Measurements from ENCODE around the gene TNK1. TPM values are rescaled to one million over a fixed set of nuclear protein-coding genes. Genes with fewer than 3 reads are reported as not detected.

Gene TNK1
- total RNA-seq, 1 experiment from 2014 or later, result 6.1 TPM

- Histone ChIP-seq H3K36me3 (ENCODE audit: control insufficient read depth, insufficient read depth, low read length) (no peaks in the 10 kb centered on the region), H3K4me1 (no peaks in the 10 kb centered on the region), H3K9me3 (no peaks in the 10 kb centered on the region), H3K27me3 (replicated peaks; ENCODE audit: control insufficient read depth, insufficient read depth, low read length) (no peaks in the 10 kb centered on the region), H3K4me3 (ENCODE audit: low read depth, low read length) (no peak overlapping the region)
- Mint-ChIP-seq H3K4me3 (ENCODE audit: unreplicated experiment) (no peak overlapping the region), H3K36me3 (ENCODE audit: insufficient read depth, unreplicated experiment) (no peaks in the 10 kb centered on the region), H3K27ac (ENCODE audit: unreplicated experiment) (no peak overlapping the region), H3K9me3 (ENCODE audit: unreplicated experiment) (no peaks in the 10 kb centered on the region), H3K27me3 (ENCODE audit: insufficient read depth, unreplicated experiment) (no peaks in the 10 kb centered on the region), H3K4me1 (ENCODE audit: low read depth, unreplicated experiment) (no peaks in the 10 kb centered on the region)
- no TSS peak for BruUV-seq (replicated peaks)
- ChIA-PET POLR2A (no interaction called here), CTCF (no interaction called here)
- intact Hi-C loops (cut with micrococcal nuclease; ENCODE audit: unreplicated experiment), result no loop called here
- no peak for TF ChIP-seq CTCF (IDR thresholded peaks at IDR 0.05; ENCODE audit: insufficient read depth in 1 of 2, low read depth in 1 of 2, low read length in 1 of 2, severe bottlenecking in 1 of 2, unreplicated experiment in 1 of 2)
- DNase-seq, result no peak
These were observed 37.7 kb downstream of the TNK1 start for GRCh38 chr17:7418472-7419152.

DNA sequence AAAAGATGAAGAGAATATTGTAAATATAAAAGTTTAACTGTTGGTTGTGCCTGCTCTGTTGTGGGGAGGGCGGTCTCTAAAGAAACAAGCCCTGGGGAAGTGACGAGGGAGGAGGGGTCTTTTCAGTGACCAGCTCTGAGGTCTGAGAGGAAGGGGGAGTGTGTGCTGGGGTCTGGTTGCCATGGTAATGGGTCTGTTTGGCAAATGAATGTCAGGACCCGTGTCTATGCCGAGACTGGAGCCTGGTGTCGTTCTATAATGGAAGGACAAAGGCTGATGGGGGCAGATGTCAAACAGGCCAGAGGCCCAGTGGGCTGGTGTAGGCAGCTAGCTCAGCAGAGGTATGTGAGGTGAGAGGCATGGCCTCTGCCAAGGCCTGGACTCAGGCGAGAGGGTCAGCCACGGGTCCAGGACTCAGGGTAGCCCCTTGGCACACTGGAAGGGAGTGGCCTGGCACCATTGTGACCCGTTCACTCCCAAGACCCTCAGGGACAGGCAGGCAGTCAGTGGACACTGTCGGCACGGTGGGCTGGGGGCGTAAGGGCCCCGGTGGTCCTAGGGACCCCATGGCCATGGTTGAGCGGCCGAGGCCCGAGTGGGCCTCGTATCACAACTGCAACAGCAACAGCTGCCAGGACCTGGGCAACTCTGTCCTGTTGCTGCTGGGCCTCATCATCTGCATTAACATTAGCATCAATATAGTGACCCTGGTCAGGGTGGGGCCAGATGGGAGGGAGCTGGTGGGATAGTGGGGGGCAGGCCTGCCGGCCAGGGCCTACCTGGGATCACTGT, 39.1 kb downstream of the TNK1 start, which contains the start of gene SPEM1:
SPEM1 (plus strand) TSS at position 506 of the 792 bp plus-strand sequence; CDS start at position 567, 61 bp downstream.
- no peak for TF ChIP-seq CTCF (IDR thresholded peaks at IDR 0.05; ENCODE audit: insufficient read depth in 1 of 2, low read depth in 1 of 2, low read length in 1 of 2, severe bottlenecking in 1 of 2, unreplicated experiment in 1 of 2)
- Histone ChIP-seq H3K9me3 (no peaks in the 10 kb centered on the region), H3K36me3 (ENCODE audit: control insufficient read depth, insufficient read depth, low read length) (no peaks in the 10 kb centered on the region), H3K27me3 (replicated peaks; ENCODE audit: control insufficient read depth, insufficient read depth, low read length) (no peaks in the 10 kb centered on the region), H3K4me1 (no peaks in the 10 kb centered on the region), H3K4me3 (ENCODE audit: low read depth, low read length) (no peak within 1 kb of the TSS)
- H3K36me3 Mint-ChIP-seq (ENCODE audit: insufficient read depth, unreplicated experiment), result no peaks in the 10 kb centered on the region
- H3K27ac Mint-ChIP-seq (ENCODE audit: unreplicated experiment), result no peak within 1 kb of the TSS
- CTCF ChIA-PET, result no interaction called here
- intact Hi-C loops (cut with micrococcal nuclease; ENCODE audit: unreplicated experiment), result no loop called here
- no TSS peak for BruUV-seq (replicated peaks)
- H3K4me3 Mint-ChIP-seq (ENCODE audit: unreplicated experiment), result no peak within 1 kb of the TSS
- POLR2A ChIA-PET, result no interaction called here
- H3K9me3 Mint-ChIP-seq (ENCODE audit: unreplicated experiment), result no peaks in the 10 kb centered on the region
- no peak for DNase-seq
- no peaks in the 10 kb centered on the region for H3K4me1 Mint-ChIP-seq (ENCODE audit: low read depth, unreplicated experiment)
- no peaks in the 10 kb centered on the region for H3K27me3 Mint-ChIP-seq (ENCODE audit: insufficient read depth, unreplicated experiment)

DNA sequence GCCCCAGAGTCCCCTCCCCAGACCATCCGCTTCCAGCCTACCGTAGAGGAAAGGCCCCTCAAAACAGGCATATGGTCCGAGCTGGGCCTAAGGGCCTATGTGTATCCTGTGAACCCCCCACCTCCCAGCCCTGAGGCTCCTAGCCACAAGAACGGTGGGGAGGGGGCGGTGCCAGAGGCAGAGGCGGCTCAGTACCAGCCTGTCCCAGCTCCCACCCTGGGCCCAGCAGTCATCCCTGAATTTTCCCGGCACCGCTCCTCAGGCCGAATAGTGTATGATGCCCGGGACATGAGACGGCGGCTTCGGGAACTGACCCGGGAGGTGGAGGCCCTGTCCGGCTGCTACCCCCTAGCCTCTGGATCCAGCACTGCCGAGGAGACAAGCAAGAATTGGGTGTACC, 40.3 kb downstream of the TNK1 start:
- no TSS peak for BruUV-seq (replicated peaks)
- intact Hi-C loops (cut with micrococcal nuclease; ENCODE audit: unreplicated experiment), result no loop called here
- Histone ChIP-seq H3K4me3 (ENCODE audit: low read depth, low read length) (no peak overlapping the region), H3K4me1 (no peaks in the 10 kb centered on the region), H3K36me3 (ENCODE audit: control insufficient read depth, insufficient read depth, low read length) (no peaks in the 10 kb centered on the region), H3K9me3 (no peaks in the 10 kb centered on the region), H3K27me3 (replicated peaks; ENCODE audit: control insufficient read depth, insufficient read depth, low read length) (no peaks in the 10 kb centered on the region)
- Mint-ChIP-seq H3K36me3 (ENCODE audit: insufficient read depth, unreplicated experiment) (no peaks in the 10 kb centered on the region), H3K4me1 (ENCODE audit: low read depth, unreplicated experiment) (no peaks in the 10 kb centered on the region), H3K4me3 (ENCODE audit: unreplicated experiment) (no peak overlapping the region), H3K27me3 (ENCODE audit: insufficient read depth, unreplicated experiment) (no peaks in the 10 kb centered on the region), H3K9me3 (ENCODE audit: unreplicated experiment) (no peaks in the 10 kb centered on the region), H3K27ac (ENCODE audit: unreplicated experiment) (no peak overlapping the region)
- TF ChIP-seq CTCF (IDR thresholded peaks at IDR 0.05; ENCODE audit: insufficient read depth in 1 of 2, low read depth in 1 of 2, low read length in 1 of 2, severe bottlenecking in 1 of 2, unreplicated experiment in 1 of 2), result no peak
- DNase-seq, result no peak
- ChIA-PET CTCF (no interaction called here), POLR2A (no interaction called here)

Data from Caco-2 (cell line).